ENCODE measurements around the gene NAGA. TPM values are rescaled to one million over a fixed set of nuclear protein-coding genes. Genes with fewer than 3 reads are reported as not detected.
"Not testable (repeated sequence)": the region's sequence is repeated elsewhere in the genome, so short reads cannot be mapped to it uniquely, and the experiment has no call there.

The NAGA gene
- total RNA-seq, 1 donor from 2014 or later, result 46.4 TPM

DNA sequence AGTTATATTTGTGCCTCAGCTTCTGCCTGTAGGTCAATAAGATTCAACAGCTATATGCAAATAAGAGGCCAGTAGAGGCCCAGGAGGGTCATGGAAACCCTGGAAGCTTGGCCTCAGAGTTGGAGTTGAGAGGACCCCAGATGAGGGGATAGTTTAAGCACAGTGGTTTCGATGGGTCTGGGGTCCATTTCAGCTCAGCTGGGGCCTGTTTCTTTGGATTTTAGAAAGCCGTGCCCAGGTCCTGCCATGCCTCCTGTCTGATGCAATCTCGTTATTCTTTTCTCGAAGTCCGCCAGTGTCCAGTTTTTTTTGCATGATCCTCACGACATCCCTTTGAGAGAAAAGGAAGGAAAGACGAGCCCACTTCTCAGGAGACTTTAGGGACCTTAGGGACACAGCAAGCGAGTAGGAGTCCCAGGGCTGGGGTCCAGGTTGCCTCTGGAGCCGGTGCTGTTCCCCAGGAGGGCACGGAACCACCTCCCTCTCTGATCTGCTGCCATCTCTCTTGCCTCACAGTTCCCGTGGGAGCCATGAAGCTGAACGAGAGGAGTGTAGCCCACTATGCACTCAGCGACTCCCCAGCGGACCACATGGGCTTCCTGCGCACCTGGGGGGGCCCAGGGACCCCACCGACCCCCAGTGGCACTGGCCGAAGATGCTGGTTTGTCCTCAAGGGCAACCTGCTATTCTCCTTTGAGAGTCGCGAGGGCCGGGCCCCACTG, 6.3 kb upstream of the NAGA start:
- no peak for DNase-seq (ENCODE audit: low read depth, low spot score)

DNA sequence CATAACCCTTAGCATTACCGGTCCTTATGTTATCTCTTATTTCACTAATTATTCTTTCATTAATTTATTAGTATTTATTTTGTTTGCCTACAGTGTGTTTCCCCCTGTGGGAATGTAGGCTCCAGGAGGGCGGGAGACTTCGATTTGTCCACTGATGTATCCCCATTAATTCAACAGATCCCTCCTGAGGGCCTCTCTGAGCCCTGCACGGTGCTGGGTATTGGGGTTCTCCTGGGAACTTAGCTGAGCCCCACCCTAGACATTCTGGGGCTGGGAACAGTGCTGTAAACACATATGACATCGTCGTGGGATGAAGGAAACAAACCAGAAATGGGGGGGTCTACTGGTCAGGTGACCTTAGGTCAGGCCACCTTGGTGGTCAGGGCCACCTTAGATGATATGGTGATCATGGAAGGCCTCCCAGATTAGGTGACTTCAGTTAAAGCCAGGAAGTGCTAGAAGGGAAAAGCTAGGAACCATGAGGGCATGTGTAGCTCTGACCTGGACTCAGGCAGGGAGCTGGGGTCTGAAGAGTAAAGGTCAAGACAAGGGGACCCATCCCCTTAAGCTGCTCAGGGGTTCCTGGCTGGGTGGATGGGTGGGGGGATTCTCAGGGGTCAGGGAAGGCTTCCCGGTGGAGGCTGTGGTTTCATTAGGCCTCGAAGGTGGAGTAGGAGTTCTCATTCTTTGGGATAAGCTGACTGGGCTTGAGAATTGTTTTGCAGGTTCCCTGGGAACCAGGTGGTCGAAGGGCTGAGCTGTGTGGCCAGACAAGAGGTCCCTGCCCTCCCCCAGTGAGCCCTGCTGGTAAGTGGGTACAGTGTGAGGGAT, 4.4 kb upstream of the NAGA start:
- DNase-seq (ENCODE audit: low read depth, low spot score), result no peak

DNA sequence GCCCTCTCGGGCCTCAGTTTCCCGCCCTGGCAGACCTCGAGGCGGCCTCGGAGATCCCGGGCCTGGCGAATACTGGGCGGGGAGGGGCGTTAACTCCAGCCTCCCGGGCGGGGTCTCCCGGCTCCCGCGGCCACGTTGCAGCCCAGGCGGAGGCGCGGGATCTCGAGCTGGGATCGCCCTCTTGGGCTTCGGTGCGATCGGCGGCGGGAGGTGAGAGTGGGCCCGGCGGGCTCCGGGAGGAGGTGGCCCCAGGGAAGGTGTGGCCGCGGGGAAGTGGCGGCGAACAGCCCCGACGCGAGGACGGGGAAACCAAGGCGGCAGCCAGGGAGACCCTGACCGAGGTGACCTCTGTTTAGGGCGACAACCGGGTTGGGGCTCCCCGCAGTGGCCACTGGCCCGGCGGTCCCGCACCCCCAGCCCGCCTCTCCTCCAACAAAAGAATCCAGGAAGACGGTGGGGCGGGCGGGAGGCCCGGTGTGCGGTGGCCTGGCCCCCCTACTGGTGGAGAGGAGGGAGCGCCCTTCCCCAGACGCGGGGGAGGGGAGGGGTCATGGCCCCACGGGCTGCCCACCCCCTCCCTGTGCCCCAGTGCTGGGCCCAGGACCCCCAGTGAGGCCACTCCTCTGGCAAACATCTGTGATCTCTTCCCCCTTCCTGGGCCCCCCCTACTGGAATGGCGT, 3.7 kb upstream of the NAGA start, which contains the start of gene PHETA2:
Gene PHETA2, plus strand, starts transcription at position 117 of the 680 bp plus-strand sequence. CDS start 3,046 bp downstream, outside the sequence.
- no peak for DNase-seq (ENCODE audit: low read depth, low spot score)

- DNase-seq (ENCODE audit: low read depth, low spot score), result no peak
These were observed 3.0 kb upstream of the NAGA start for GRCh38 chr22:42073621-42074041.

GRCh38 chr22:42072606-42073330, 2.2 kb upstream of the NAGA start:
- no peak for DNase-seq (ENCODE audit: low read depth, low spot score)

GRCh38 chr22:42071508-42071907, 896 bp upstream of the NAGA start:
- not testable (repeated sequence) for DNase-seq (ENCODE audit: low read depth, low spot score)

DNA sequence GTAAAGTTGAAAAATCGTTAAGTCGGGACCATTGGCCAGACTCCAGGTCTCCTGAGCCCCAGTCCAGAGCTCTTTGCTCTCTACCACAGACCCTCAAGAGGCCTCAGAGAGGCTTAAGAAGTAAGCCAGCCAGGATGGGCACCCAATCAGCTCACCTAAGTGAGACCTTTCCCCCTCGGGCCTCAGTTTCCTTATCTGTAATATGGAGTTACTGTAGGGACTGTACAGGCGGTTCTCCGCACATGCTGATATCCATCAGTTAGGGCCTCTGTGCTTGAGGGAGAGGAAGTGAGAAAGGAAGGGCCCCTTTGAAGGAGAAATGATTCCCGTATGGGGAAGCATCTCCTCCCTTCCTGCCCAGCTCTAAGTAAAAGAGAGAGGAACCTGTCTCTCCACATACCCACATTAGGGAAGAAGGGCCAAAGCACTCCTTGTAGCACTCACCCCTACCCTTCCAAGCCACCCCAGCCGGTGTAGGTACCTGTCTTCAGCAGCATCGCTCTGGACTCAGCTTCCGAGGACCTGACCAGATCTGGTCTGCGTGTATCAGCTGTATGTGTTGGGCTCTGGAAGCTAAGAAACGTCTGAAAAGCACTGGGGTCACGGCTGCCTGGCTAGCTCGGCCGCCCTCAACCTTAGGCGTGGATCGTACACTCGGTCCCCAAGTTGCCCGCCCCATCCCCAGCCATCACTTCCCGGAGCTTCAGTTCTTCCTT, 653 bp downstream of the NAGA start:
- DNase-seq (ENCODE audit: low read depth, low spot score), result no peak

DNA sequence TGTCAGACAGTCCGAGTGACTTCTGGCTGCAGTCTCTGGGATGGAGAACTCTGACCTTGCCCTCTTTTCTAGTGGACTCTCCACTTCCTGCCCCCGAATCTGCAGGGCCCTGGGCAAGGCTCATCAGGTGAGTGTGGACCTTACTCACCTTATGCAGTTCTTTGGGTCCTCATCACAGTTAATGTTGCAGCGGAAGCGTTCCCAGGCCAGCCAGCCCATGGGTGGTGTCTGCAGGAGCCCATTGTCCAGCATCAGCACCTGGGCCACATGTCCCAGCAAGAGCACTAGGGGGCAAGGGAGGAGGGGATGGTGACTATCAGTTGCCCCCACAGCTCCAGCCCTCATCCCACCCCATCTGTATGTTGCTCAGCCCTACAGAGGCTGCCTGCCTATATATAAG, 2.3 kb downstream of the NAGA start:
- no peak for DNase-seq (ENCODE audit: low read depth, low spot score)

DNA sequence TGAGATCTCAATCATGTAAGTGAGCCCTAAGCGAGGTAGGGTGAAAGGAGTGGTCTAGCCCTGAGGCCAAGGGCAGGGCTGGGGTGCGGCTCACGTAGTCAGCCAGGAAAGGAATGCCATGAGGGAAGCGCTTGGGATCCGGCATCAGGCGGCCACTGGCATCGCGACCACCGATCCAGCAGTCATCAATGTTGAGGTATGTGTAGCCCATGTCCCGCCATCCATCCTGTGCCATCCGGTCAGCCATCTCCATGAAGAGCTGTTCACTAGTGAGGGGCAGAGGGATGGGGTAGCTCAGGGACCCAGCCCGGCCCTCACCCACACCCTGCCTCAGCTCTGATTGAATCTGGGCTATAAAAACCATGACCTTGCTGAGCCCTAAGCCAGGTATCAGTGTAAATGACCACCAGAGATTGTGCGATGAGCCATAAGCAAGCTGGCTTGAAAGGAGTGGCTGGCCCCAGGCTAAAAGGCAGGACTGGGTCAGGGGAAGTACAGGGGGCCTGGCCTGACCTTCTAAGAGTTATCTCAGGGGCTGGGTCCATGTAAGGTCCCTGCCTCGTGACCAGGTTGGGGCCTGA, 2.9 kb downstream of the NAGA start:
- no peak for DNase-seq (ENCODE audit: low read depth, low spot score)

DNA sequence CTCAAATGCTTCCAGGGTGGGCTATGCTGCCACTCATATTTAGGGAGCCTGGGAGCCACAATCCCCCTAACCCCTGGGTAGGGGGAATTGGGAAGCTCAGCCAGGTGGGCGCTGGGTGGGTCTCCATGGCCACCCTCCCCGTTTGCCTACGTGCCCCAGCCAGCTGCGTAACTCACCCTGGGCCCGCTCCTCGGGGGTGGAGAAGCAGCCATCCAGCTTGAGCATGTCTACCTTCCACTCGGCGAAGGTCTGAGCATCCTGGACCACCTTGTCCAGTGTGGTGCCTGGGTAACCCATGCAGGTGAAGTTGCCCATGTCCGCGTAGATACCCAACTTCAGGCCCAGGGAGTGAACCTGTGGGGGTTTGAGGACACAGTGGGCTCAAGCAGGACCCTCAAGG, 3.7 kb downstream of the NAGA start:
- DNase-seq (ENCODE audit: low read depth, low spot score), result no peak

DNA sequence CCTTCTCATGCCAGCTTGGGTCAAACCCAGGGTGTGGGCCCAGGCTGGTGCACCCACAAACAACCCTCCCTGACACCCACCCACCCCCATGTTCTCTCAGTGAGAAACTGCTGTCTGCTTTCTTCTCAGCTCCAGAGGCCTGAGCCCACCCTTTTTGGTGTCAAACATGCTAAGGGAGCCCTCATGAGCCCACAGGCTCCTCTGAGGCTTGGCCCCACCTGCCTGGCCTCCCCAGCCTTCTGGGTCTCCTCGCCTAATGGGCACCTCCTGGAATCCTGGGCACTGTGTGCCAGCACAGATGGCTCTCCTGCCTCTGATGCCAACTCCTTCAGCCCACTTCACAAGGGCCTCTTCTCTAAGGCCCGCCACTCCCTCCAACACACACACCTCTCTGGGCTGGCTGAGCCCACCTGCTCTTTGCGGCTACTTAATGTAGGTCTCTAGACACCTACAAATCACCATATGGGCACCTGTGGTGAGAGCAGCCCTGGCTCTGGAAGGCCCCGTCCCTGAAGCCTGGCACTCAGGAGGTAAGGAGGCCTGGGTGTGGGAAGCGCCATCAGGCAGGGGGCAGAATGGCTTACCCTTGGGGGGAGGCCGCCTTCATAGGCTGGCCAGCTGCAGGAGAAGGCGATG, 4.4 kb downstream of the NAGA start:
- no peak for DNase-seq (ENCODE audit: low read depth, low spot score)

DNA sequence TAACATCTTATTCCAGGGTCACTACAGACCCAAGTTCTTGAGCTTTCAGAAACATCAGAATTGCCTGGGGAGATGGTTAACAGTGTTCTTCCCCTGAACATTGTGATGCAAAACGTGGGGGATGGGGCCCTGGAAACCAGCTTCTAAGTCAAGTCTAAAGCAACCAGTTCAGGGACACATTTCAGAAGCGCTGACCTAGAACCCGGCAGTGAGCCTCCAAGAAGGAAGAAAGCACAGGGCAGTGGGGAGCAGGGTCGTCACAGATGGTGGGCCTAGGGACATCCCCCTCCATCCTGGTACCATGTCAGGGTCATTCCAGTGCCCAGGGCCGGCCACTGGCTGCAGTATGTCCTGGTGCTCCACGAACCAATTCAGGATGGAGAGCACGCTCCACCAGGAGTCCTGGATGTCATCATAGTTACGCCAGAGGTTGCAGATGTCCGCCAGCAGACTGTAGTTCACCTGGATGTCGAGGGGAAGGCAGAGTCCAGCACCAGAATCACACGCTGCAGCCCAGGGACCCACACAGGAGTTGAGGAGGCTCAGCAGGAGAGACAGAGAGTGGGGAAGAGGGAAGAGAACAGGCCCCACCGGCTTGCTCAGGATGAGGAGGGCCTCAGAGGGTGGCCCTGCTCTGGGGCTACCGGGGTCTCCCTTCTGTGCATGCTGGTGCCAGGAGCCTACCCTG, 5.0 kb downstream of the NAGA start:
- no peak for DNase-seq (ENCODE audit: low read depth, low spot score)

- no peak for DNase-seq (ENCODE audit: low read depth, low spot score)
These were observed 6.0 kb downstream of the NAGA start for GRCh38 chr22:42064629-42065028.

- DNase-seq (ENCODE audit: low read depth, low spot score), result no peak
These were observed 8.0 kb downstream of the NAGA start for GRCh38 chr22:42062506-42063170.

GRCh38 chr22:42061041-42061440, 9.6 kb downstream of the NAGA start:
- DNase-seq (ENCODE audit: low read depth, low spot score), result no peak

- no peak for DNase-seq (ENCODE audit: low read depth, low spot score)
These were observed 10.1 kb downstream of the NAGA start for GRCh38 chr22:42060489-42060888.

- DNase-seq (ENCODE audit: low read depth, low spot score), result no peak
These were observed 13.7 kb downstream of the NAGA start for GRCh38 chr22:42056757-42057511.

GRCh38 chr22:42052765-42053164, 17.8 kb downstream of the NAGA start:
- DNase-seq (ENCODE audit: low read depth, low spot score), result no peak
